ENCODE measurements around the gene FCRL5.
A peak's percentile ranks its signal among the peaks of the same experiment; 100 is the strongest.

Gene FCRL5

DNA sequence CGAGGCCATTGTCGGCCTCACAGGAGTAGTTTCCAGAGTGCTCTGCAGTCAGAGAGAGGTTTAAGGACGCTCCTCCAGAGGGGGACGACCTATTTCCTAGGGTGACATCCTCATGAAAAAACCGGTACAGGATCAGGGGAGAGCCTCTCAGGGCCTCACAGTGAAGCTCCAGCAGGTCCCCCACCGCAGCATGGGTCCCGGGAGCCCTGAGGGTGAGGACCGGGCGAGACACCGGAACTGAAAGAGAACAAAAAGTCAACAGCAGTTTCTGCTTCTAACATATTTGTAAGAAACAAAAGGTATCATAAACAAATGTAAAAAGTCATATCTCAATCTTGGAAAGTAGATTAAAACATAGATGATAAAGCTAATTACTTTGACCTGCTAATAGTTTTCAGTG is 31.3 kb downstream of the FCRL5 start:
- Histone ChIP-seq H3K9me3 (ENCODE audit: control insufficient read depth, low read length) (no peaks in the 10 kb centered on the region), H3K4me3 (ENCODE audit: low read length) (no peak overlapping the region), H3K27me3 (replicated peaks; ENCODE audit: control insufficient read depth, insufficient read depth, low read length) (peaks cover 42% of the 10 kb centered on the region), H3K9ac (ENCODE audit: low read length) (no peak overlapping the region), H3K36me3 (ENCODE audit: control insufficient read depth, insufficient read depth, low read length, severe bottlenecking) (no peaks in the 10 kb centered on the region), H3K4me1 (ENCODE audit: control insufficient read depth, insufficient read depth, low read length) (no peaks in the 10 kb centered on the region)
- DNase-seq (ENCODE audit: low read depth) = no peak

DNA sequence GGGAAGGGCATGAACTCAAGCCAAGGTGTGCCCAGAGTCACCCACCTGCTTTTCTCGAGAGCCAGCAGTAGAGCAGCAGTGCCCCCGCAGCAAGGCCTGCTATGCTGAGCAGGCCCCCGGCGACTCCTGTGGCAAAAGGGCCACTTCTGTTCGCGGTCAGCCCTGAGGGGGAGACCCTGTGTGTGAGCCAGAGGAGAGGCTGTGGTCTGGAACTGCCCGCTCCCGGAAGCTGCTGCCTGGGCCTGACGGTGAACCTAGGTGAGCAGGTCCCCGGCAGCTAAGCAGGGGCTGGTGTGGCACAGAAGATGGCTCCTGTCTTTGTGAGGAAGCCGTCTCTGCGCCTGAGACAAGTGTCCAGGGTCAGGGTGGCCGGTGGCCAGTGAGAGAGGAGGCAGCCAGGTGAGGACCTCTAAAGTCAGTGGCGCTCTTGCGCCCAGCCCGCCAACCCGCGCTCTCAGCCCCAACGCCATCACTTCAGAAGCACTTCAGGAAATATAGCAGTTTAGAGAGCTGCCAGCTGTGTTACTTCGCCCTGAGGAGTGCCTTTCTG is 31.9 kb downstream of the FCRL5 start:
- Histone ChIP-seq H3K4me3 (ENCODE audit: low read length) (no peak overlapping the region), H3K9me3 (ENCODE audit: control insufficient read depth, low read length) (no peaks in the 10 kb centered on the region), H3K9ac (ENCODE audit: low read length) (no peak overlapping the region), H3K4me1 (ENCODE audit: control insufficient read depth, insufficient read depth, low read length) (no peaks in the 10 kb centered on the region), H3K36me3 (ENCODE audit: control insufficient read depth, insufficient read depth, low read length, severe bottlenecking) (no peaks in the 10 kb centered on the region), H3K27me3 (replicated peaks; ENCODE audit: control insufficient read depth, insufficient read depth, low read length) (peaks cover 46% of the 10 kb centered on the region)
- no peak for DNase-seq (ENCODE audit: low read depth)

DNA sequence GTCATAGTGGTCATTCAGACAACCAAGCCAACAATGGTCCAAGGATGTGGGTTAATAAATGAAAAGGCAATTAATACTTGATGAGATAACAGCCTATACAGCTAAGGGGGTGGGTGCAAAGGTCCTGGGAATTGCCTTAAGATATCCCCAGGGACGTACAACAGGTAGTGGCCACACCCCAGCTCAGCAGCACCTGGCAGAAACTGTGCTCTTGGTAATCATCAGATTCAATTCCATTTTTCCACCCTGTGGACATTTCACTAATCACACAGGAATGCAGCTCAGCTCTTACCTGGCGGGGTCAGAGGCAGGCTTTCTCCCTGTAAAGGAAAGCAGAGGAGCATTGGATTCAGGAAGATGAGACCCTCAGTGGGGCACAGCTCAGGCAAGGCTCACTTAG is 32.9 kb downstream of the FCRL5 start:
- no peaks in the 10 kb centered on the region for H3K36me3 ChIP-seq (ENCODE audit: control insufficient read depth, insufficient read depth, low read length, severe bottlenecking)
- DNase-seq (ENCODE audit: low read depth) = no peak
- no peaks in the 10 kb centered on the region for H3K4me1 ChIP-seq (ENCODE audit: control insufficient read depth, insufficient read depth, low read length)
- H3K4me3 ChIP-seq (ENCODE audit: low read length) = no peak overlapping the region
- peaks cover 51% of the 10 kb centered on the region for H3K27me3 ChIP-seq (replicated peaks; ENCODE audit: control insufficient read depth, insufficient read depth, low read length)
- H3K9me3 ChIP-seq (ENCODE audit: control insufficient read depth, low read length) = no peaks in the 10 kb centered on the region
- H3K9ac ChIP-seq (ENCODE audit: low read length) = no peak overlapping the region

DNA sequence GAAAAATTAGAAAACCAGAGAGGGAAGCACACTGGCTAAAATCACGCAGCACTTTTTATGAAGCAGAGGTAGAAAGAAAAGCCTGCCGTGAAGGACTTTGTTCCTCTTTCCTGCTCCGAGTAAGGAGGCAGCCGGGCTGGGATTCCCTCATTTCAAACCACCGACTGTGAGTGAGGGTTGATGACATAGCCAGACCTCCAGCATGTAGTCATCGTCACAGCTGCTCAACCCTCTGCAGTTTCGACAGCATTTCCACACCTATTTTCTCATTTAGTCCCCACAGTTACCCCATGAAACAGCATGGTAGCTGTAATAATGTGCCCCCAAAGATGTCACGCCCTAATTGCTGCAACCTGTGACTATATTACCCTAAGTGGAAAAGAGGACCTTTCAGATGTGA is 35.3 kb downstream of the FCRL5 start:
- Histone ChIP-seq H3K4me1 (ENCODE audit: control insufficient read depth, insufficient read depth, low read length) (no peaks in the 10 kb centered on the region), H3K4me3 (ENCODE audit: low read length) (no peak overlapping the region), H3K9me3 (ENCODE audit: control insufficient read depth, low read length) (no peaks in the 10 kb centered on the region), H3K36me3 (ENCODE audit: control insufficient read depth, insufficient read depth, low read length, severe bottlenecking) (no peaks in the 10 kb centered on the region), H3K9ac (ENCODE audit: low read length) (no peak overlapping the region), H3K27me3 (replicated peaks; ENCODE audit: control insufficient read depth, insufficient read depth, low read length) (peaks cover 35% of the 10 kb centered on the region)
- DNase-seq (ENCODE audit: low read depth) = no peak

DNA sequence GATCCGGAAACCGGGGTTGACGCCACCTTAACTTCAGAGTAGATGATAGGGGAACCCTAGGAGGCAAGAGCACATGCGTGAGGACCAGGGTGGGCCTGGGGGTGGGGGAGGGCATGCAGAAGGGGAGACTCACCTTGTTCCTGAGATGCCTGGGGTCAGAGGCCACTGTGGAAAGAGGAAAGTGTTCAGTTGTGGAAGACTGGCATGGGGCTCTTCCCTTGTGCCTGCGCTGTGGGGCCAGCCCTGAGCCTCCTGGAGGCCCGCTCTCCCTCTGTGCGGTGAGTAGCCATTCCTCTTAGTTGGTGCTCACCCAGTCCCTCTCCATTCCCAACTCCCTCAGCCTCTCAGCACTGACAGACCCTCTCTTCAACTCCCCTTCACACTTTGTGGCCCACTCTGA is 36.6 kb downstream of the FCRL5 start:
- no peak for DNase-seq (ENCODE audit: low read depth)
- H3K4me3 ChIP-seq (ENCODE audit: low read length) = no peak overlapping the region
- H3K36me3 ChIP-seq (ENCODE audit: control insufficient read depth, insufficient read depth, low read length, severe bottlenecking) = no peaks in the 10 kb centered on the region
- H3K4me1 ChIP-seq (ENCODE audit: control insufficient read depth, insufficient read depth, low read length) = no peaks in the 10 kb centered on the region
- no peak overlapping the region for H3K9ac ChIP-seq (ENCODE audit: low read length)
- no peaks in the 10 kb centered on the region for H3K9me3 ChIP-seq (ENCODE audit: control insufficient read depth, low read length)
- peaks cover 27% of the 10 kb centered on the region for H3K27me3 ChIP-seq (replicated peaks; ENCODE audit: control insufficient read depth, insufficient read depth, low read length)

DNA sequence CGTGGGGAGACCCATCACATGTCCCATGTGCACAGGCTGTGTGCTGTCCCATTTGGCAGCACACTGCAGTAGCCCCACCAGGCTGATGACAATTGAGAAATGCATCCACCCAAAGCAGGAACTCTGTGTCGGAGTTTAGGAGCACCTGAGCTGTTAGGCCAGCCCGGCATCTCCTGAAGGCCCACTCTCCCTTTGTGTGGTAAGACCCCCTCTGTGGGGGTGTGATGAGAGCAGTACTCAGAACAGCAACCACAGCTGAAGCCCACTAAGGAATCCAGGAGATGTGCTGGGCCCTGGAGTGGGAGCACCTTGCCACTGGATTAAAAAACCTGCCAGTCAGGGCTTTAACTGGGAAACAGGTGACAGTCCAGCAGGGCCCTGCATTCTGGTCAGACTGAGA is 37.2 kb downstream of the FCRL5 start:
- DNase-seq (ENCODE audit: low read depth) = no peak
- H3K27me3 ChIP-seq (replicated peaks; ENCODE audit: control insufficient read depth, insufficient read depth, low read length) = peaks cover 27% of the 10 kb centered on the region
- H3K36me3 ChIP-seq (ENCODE audit: control insufficient read depth, insufficient read depth, low read length, severe bottlenecking) = no peaks in the 10 kb centered on the region
- H3K4me1 ChIP-seq (ENCODE audit: control insufficient read depth, insufficient read depth, low read length) = no peaks in the 10 kb centered on the region
- H3K9me3 ChIP-seq (ENCODE audit: control insufficient read depth, low read length) = no peaks in the 10 kb centered on the region
- no peak overlapping the region for H3K9ac ChIP-seq (ENCODE audit: low read length)
- no peak overlapping the region for H3K4me3 ChIP-seq (ENCODE audit: low read length)

DNA sequence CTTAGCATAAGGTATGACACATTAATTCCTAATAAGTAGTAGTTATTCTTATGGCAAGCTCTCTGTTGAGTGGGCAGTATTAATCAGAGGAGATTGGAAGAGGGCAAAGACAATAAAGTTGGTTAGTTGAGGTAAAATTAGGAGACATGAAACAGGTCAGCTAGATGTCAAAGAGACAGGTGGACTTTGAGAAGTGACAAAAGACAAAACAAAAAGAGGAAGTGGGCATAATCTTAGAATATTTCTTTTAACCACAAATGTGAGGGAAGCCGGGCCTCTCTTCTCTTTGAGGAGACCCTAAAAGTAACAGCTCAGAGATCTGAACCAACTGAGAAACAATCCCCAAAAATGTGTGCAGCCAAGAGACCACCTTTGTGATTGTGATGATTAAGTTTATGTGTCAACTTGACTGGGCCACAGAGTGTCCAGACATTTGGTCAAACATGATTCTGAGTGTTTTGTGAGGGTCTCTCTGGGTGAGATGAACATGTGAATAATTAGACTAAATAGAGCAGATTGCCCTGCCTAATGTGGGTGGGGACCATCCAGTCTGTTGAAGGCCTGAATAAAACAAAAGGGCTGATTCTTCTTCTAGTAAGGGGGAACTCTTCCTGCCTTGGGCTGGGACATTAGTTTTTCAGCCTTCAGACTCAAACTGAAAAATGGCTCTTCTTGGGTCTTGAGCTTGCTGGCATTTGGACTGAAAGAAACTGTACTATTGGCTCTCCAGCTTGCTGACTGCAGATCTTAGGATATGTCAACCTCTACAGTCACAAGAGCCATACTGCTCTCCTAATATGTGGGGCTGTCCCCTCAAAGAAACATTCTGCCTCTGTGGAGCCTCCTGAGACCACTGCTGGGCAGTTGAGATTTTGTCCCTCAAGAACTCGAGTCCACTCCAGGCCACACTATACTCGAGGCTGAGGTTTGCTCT is 40.0 kb downstream of the FCRL5 start:
- DNase-seq (ENCODE audit: low read depth) = no peak
- Histone ChIP-seq H3K9ac (ENCODE audit: low read length) (no peak overlapping the region), H3K27me3 (replicated peaks; ENCODE audit: control insufficient read depth, insufficient read depth, low read length) (peaks cover 13% of the 10 kb centered on the region), H3K36me3 (ENCODE audit: control insufficient read depth, insufficient read depth, low read length, severe bottlenecking) (no peaks in the 10 kb centered on the region), H3K4me3 (ENCODE audit: low read length) (no peak overlapping the region), H3K9me3 (ENCODE audit: control insufficient read depth, low read length) (no peaks in the 10 kb centered on the region), H3K4me1 (ENCODE audit: control insufficient read depth, insufficient read depth, low read length) (no peaks in the 10 kb centered on the region)

DNA sequence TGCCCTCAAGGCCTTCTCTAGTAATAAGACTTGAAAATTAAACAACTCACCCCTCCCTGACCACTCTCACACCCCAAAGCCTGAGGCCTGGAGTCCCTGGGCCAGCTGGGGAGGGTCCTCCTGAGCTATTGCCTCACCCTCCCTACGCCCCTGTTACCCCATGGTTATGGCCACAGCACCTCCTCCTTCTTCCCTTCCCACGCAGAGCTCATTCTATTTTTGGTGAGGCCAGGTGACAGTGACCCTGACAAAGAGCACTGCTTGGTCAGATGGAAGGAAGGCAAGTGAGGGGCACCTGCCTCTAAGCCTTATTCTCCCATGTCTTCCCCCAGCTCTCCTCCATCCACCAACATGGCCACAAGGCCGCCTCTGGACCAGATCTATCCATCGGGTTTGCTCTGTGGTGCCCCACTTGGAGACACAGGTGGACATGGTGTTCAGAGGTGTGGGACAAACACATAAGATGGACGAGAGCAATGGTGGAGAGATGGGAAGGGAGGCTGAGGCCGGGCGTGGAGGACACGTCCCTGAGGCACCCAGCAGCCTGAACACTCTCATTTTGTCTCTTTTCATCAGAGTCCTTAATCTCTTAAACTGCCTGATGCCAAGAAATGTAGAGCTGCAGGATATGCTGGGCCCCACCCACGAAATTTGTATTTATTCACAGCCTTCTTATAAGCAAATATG is 42.6 kb downstream of the FCRL5 start:
- no peaks in the 10 kb centered on the region for H3K9me3 ChIP-seq (ENCODE audit: control insufficient read depth, low read length)
- H3K4me3 ChIP-seq (ENCODE audit: low read length) = no peak overlapping the region
- H3K4me1 ChIP-seq (ENCODE audit: control insufficient read depth, insufficient read depth, low read length) = no peaks in the 10 kb centered on the region
- H3K9ac ChIP-seq (ENCODE audit: low read length) = no peak overlapping the region
- H3K27me3 ChIP-seq (replicated peaks; ENCODE audit: control insufficient read depth, insufficient read depth, low read length) = peaks cover 3% of the 10 kb centered on the region
- H3K36me3 ChIP-seq (ENCODE audit: control insufficient read depth, insufficient read depth, low read length, severe bottlenecking) = no peaks in the 10 kb centered on the region
- DNase-seq (ENCODE audit: low read depth) = no peak

DNA sequence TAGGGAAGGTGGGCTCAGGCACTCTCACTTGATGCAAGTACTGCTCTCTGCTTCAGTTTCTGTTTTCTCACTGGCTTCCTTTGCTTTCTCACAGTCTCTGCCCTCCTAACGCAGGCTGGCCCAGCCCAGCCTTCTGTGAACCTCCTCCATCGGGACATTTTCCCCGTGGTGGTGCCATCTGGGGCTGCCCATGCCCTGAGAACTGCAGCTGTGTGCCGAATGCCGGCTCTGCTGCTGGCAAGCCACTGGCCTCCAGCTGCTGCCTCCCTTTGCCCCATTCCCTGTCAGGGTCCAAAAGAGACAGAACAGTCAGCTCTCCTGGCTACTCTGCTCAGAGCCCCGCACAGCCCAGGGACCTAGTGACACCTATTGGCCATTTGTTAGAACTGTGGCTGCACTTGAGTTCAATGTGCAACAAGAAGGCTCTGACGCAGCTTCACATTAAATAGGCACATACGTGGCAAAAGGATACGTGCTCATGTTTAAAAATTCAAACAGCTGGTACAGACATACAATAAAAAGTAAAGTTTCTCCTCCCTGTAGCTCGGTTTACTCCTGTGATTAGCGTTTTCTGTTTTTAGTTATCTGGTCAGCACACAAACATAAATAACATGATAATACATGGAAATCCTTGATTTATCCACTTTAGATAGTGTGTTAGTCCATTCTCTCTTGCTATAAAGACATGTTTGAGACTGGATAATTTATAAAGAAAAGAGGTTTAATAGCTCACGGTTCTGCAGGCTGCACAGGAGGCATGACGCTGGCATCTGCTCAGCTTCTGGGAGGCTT is 46.6 kb downstream of the FCRL5 start:
- DNase-seq (ENCODE audit: low read depth) = peak; percentile 72
- Histone ChIP-seq H3K4me1 (ENCODE audit: control insufficient read depth, insufficient read depth, low read length) (no peaks in the 10 kb centered on the region), H3K9me3 (ENCODE audit: control insufficient read depth, low read length) (no peaks in the 10 kb centered on the region), H3K27me3 (replicated peaks; ENCODE audit: control insufficient read depth, insufficient read depth, low read length) (peaks cover 6% of the 10 kb centered on the region), H3K36me3 (ENCODE audit: control insufficient read depth, insufficient read depth, low read length, severe bottlenecking) (no peaks in the 10 kb centered on the region), H3K9ac (ENCODE audit: low read length) (no peak overlapping the region), H3K4me3 (ENCODE audit: low read length) (no peak overlapping the region)

DNA sequence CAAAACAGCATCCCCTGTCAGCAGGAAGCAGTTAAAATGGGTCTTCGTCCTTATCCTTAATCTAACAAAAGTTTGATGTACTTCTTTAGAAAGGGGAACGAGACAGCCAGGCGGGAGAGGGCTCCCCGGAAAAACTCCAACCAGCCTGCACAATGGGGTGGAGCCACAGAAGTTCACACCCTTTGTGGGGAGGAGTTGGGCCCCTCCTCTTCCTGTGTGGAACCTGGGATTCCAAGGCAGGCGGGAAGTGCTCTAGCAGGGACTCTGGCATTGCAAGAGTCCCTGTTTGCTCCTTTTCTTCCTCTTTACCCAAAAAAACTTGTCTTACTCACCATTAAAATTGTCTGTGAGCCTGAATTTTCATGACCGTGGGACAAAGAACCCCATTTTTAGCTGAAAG is 47.7 kb downstream of the FCRL5 start:
- Histone ChIP-seq H3K9me3 (ENCODE audit: control insufficient read depth, low read length) (no peaks in the 10 kb centered on the region), H3K4me1 (ENCODE audit: control insufficient read depth, insufficient read depth, low read length) (no peaks in the 10 kb centered on the region), H3K27me3 (replicated peaks; ENCODE audit: control insufficient read depth, insufficient read depth, low read length) (peaks cover 9% of the 10 kb centered on the region), H3K36me3 (ENCODE audit: control insufficient read depth, insufficient read depth, low read length, severe bottlenecking) (no peaks in the 10 kb centered on the region), H3K9ac (ENCODE audit: low read length) (no peak overlapping the region), H3K4me3 (ENCODE audit: low read length) (no peak overlapping the region)
- DNase-seq (ENCODE audit: low read depth) = no peak

DNA sequence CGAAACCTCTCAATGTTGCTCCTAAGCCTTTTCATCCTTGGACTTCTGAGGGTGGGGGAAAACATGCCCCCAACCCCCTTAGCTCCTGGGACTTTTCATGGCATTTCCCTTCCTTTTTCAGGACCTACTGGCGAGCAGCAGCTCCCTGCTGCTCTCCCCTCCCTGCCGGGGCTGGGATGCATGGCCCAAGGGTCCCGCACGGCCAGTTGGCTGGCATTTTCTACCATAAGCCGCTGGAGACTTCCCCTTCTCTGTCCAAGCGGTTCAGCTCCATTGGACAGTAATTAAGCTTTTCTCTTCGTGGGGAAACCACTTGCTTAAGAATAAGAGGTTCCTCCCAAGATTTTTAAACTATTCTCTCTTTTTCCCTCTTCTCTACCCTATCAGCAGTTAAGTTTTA is 52.8 kb downstream of the FCRL5 start:
- H3K4me1 ChIP-seq (ENCODE audit: control insufficient read depth, insufficient read depth, low read length) = no peaks in the 10 kb centered on the region
- no peak overlapping the region for H3K4me3 ChIP-seq (ENCODE audit: low read length)
- DNase-seq (ENCODE audit: low read depth) = no peak
- H3K36me3 ChIP-seq (ENCODE audit: control insufficient read depth, insufficient read depth, low read length, severe bottlenecking) = no peaks in the 10 kb centered on the region
- no peaks in the 10 kb centered on the region for H3K9me3 ChIP-seq (ENCODE audit: control insufficient read depth, low read length)
- peaks cover 18% of the 10 kb centered on the region for H3K27me3 ChIP-seq (replicated peaks; ENCODE audit: control insufficient read depth, insufficient read depth, low read length)
- no peak overlapping the region for H3K9ac ChIP-seq (ENCODE audit: low read length)

All from adipocyte (in vitro differentiated cells).